ENCODE data around the gene AHNAK.

DNA sequence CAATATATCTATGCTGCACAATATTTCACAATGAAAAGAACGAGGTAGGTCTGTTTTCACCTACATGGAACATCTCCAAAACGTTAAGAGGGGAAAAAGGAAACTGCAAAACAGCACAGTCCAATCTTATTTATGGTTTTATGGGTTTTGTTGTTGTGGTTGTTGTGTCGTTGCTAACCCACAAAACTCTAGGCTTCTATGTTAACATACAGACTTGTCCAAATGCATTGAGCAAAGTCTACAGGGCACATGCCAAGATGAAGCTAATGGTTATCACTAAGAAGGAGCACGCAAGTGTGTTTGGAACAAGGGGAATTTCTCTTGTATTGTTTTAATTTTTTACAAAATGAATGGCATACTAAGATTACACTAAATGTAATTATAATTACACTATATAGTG, 48.6 kb downstream of the AHNAK start:
- TF ChIP-seq, protein P1, sequence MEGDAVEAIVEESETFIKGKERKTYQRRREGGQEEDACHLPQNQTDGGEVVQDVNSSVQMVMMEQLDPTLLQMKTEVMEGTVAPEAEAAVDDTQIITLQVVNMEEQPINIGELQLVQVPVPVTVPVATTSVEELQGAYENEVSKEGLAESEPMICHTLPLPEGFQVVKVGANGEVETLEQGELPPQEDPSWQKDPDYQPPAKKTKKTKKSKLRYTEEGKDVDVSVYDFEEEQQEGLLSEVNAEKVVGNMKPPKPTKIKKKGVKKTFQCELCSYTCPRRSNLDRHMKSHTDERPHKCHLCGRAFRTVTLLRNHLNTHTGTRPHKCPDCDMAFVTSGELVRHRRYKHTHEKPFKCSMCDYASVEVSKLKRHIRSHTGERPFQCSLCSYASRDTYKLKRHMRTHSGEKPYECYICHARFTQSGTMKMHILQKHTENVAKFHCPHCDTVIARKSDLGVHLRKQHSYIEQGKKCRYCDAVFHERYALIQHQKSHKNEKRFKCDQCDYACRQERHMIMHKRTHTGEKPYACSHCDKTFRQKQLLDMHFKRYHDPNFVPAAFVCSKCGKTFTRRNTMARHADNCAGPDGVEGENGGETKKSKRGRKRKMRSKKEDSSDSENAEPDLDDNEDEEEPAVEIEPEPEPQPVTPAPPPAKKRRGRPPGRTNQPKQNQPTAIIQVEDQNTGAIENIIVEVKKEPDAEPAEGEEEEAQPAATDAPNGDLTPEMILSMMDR (IDR thresholded peaks at IDR 0.05) = no peak
- TF ChIP-seq POLR2A (IDR thresholded peaks at IDR 0.05) = no peak

All from lower leg skin (tissue), 3 donors.